Daoy (cell line): ENCODE data around the gene SH2D3A. TPM values are rescaled to one million over a fixed set of nuclear protein-coding genes. Genes with fewer than 3 reads are reported as not detected.
"Not testable (repeated sequence)": the region's sequence is repeated elsewhere in the genome, so short reads cannot be mapped to it uniquely, and the experiment has no call there.

Source experiments
- DNase-seq: peaks from one replicate; pipeline ENCODE4 v3.0.0-alpha.2; 2015; ENCODE audit warnings: low read depth
- total RNA-seq: library from RNA; depleted of rRNA; stranded (reverse); fragments of >200 nt; shearing (Covaris generic); gene quantifications from 2 replicates; pipeline ENCODE4 v1.2.3, GENCODE V29; 2014; rRNA removed

SH2D3A gene
- total RNA-seq = 1.3 and 1.8 TPM in 2 replicates

- peak; percentile 75 for DNase-seq
Measured at GRCh38 chr19:6767357-6768235, at the start of gene SH2D3A. Gene SH2D3A (minus strand): TSS chr19:6767435. CDS start chr19:6763748, 3,687 bp downstream.

GRCh38 chr19:6813659-6814058 lies 46.4 kb upstream of the SH2D3A start:
- DNase-seq = no peak

GRCh38 chr19:6812612-6813011 lies 45.4 kb upstream of the SH2D3A start:
- no peak for DNase-seq

GRCh38 chr19:6811906-6812305 lies 44.7 kb upstream of the SH2D3A start:
- peak; percentile 81 for DNase-seq

GRCh38 chr19:6811378-6811777 lies 44.1 kb upstream of the SH2D3A start:
- no peak for DNase-seq

- no peak for DNase-seq
Measured at GRCh38 chr19:6809262-6809661, 42.0 kb upstream of the SH2D3A start.

- DNase-seq = no peak
Measured at GRCh38 chr19:6808494-6808893, 41.3 kb upstream of the SH2D3A start.

- DNase-seq = no peak
Measured at GRCh38 chr19:6807291-6807690, 40.1 kb upstream of the SH2D3A start.

GRCh38 chr19:6806488-6806887 lies 39.3 kb upstream of the SH2D3A start:
- peak; percentile 26 for DNase-seq

GRCh38 chr19:6803036-6803404 lies 35.8 kb upstream of the SH2D3A start:
- no peak for DNase-seq

GRCh38 chr19:6802336-6803035 lies 35.3 kb upstream of the SH2D3A start:
- peak; percentile 79 for DNase-seq

- peak; percentile 84 for DNase-seq
Measured at GRCh38 chr19:6801485-6802086, 34.4 kb upstream of the SH2D3A start.

- peak; percentile 91 for DNase-seq
Measured at GRCh38 chr19:6800991-6801484, 33.8 kb upstream of the SH2D3A start.

GRCh38 chr19:6800160-6800790 lies 33.0 kb upstream of the SH2D3A start:
- DNase-seq = not testable (repeated sequence)

GRCh38 chr19:6797646-6798045 lies 30.4 kb upstream of the SH2D3A start:
- no peak for DNase-seq

GRCh38 chr19:6796278-6796677 lies 29.0 kb upstream of the SH2D3A start:
- no peak for DNase-seq

GRCh38 chr19:6794686-6795431 lies 27.6 kb upstream of the SH2D3A start:
- no peak for DNase-seq

GRCh38 chr19:6793973-6794372 lies 26.7 kb upstream of the SH2D3A start:
- DNase-seq = no peak

GRCh38 chr19:6793411-6793810 lies 26.2 kb upstream of the SH2D3A start:
- no peak for DNase-seq

- no peak for DNase-seq
Measured at GRCh38 chr19:6791237-6791636, 24.0 kb upstream of the SH2D3A start.
